Measurements from ENCODE around the gene CRABP1. TPM values are rescaled to one million over a fixed set of nuclear protein-coding genes. Genes with fewer than 3 reads are reported as not detected.

CRABP1 gene
- total RNA-seq, 2 donors from 2014 or later, result 103 TPM

DNA sequence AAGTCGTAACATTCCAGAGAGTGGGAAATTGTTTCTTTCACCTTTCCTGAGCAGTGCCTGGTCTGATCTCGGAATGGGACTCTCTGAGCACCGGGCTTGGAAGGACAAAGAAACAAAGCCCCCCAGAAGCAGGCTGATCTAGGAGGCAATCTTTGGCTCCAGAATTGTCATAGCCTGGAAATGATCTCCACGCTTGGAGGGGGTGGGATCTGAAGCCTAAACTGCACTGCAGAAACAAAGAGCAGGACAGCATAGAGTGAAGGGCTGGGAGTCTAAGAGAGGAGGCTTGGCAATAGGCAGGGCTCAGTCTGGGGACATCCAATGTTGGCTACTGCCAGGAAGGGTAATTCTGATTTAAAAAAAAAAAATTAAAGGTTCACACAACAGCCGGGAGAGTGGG, 1.9 kb downstream of the CRABP1 start:
- peak overlapping the region; percentile 74 for H3K27ac ChIP-seq (ENCODE audit: low read depth, low read length)

DNA sequence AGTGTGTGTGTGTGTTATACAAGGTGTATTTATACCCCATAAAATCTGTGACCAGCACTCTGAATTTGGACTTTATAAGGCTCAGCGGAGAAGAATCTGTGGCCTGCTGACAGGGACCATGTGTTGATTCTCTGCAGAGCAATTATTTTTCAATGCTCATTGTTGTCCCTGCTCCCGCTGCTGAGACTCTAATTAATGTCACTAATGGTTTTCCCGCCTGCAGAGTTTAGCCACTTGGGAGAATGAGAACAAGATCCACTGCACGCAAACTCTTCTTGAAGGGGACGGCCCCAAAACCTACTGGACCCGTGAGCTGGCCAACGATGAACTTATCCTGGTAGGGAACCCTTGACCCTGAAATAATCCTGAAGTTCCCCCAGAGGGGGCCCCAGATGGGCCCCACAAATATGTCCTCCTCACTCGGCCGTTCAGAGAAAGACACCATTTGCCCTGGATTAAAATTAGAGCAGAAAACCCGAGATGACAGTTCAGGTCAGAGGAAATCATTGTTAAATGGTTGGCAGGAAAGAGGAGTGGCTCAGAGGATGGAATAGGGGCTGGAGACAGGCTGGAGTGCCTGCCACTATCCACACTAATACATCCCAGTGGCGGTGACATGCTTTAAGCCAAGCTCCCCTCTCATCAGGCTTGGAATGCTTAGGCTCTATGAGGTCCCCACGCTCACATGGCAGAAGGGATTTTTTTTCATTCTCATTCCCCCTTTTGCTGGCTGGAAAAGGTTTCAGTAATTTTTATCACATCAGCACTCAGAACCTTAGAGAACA, 3.3 kb downstream of the CRABP1 start:
- Mint-ChIP-seq H3K9me3 (no peaks in the 10 kb centered on the region), H3K4me1 (peaks cover 22% of the 10 kb centered on the region)

More for the DNA sequence above, 1.9 kb downstream of the CRABP1 start:
- no peak overlapping the region for H3K27ac Mint-ChIP-seq
- WGBS, 2 experiments (ENCODE audit: insufficient coverage in 1 of 2, insufficient read length in 1 of 2), result 57 to 75% methylated on average over 4 of the region's 5 CpGs
- H3K4me1 Mint-ChIP-seq, result peaks cover 7% of the 10 kb centered on the region
- Histone ChIP-seq H3K4me3 (ENCODE audit: low read length) (peak overlapping the region; percentile 79), H3K27me3 (ENCODE audit: control insufficient read depth, insufficient read depth, low read length, poor library complexity, severe bottlenecking) (peaks cover 68% of the 10 kb centered on the region), H3K4me1 (ENCODE audit: control insufficient read depth, insufficient read depth, low read length) (peaks cover under 1% of the 10 kb centered on the region), H3K36me3 (ENCODE audit: control insufficient read depth, insufficient read depth, low read length) (no peaks in the 10 kb centered on the region), H3K9ac (ENCODE audit: extremely low read depth, low read length, poor library complexity, severe bottlenecking) (no peak overlapping the region), H3K9me3 (ENCODE audit: control insufficient read depth, low read length) (no peaks in the 10 kb centered on the region)
- TF ChIP-seq, protein P1, sequence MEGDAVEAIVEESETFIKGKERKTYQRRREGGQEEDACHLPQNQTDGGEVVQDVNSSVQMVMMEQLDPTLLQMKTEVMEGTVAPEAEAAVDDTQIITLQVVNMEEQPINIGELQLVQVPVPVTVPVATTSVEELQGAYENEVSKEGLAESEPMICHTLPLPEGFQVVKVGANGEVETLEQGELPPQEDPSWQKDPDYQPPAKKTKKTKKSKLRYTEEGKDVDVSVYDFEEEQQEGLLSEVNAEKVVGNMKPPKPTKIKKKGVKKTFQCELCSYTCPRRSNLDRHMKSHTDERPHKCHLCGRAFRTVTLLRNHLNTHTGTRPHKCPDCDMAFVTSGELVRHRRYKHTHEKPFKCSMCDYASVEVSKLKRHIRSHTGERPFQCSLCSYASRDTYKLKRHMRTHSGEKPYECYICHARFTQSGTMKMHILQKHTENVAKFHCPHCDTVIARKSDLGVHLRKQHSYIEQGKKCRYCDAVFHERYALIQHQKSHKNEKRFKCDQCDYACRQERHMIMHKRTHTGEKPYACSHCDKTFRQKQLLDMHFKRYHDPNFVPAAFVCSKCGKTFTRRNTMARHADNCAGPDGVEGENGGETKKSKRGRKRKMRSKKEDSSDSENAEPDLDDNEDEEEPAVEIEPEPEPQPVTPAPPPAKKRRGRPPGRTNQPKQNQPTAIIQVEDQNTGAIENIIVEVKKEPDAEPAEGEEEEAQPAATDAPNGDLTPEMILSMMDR (conservative IDR thresholded peaks at IDR 0.05), result no peak
- H3K9me3 Mint-ChIP-seq, result no peaks in the 10 kb centered on the region
- H3K27me3 Mint-ChIP-seq (ENCODE audit: insufficient read depth), result peaks cover 55% of the 10 kb centered on the region
- no peak for DNase-seq
- peak overlapping the region; percentile 60 for H3K4me3 Mint-ChIP-seq
- H3K36me3 Mint-ChIP-seq (ENCODE audit: low read depth), result peaks cover 2% of the 10 kb centered on the region

DNA sequence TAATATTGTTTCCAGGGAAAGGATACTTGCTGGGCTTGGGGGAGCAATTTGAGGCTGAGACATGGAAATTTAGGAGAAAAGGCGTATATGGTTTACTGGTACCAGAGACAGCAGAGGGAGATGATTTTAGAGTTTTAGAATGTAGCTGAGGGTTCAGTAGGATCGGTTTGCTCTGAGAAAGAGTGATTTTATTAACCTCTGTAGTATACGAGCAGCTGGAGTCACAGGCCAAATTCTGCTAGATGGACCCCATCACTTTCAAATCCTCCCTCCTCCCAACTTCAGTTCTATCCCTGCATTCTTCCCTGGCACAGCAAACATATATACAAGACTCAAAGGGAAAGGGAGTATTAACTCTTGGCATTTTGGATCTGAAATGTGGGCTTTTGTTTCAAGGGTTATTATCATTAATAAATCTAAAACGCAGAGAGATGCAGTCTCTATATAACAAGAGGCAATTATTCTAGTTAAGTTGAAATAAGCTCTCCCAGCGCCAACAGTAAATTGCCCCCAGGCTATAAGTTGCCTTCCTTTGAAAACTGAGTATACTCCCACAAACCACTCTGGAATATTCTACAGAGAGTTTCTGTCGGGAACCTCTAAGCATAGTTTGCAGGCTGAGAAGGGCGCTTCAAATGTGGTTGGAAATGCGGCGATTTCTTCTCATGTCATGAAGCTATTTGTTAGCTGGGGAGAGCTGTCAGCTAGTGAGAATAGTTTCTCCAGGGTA, 5.4 kb downstream of the CRABP1 start:
- Histone ChIP-seq H3K4me1 (ENCODE audit: control insufficient read depth, insufficient read depth, low read length) (peaks cover 11% of the 10 kb centered on the region), H3K27me3 (ENCODE audit: control insufficient read depth, insufficient read depth, low read length, poor library complexity, severe bottlenecking) (peaks cover 37% of the 10 kb centered on the region), H3K4me3 (ENCODE audit: low read length) (no peak overlapping the region), H3K9ac (ENCODE audit: extremely low read depth, low read length, poor library complexity, severe bottlenecking) (no peak overlapping the region), H3K27ac (ENCODE audit: low read depth, low read length) (peak overlapping the region; percentile 59), H3K36me3 (ENCODE audit: control insufficient read depth, insufficient read depth, low read length) (no peaks in the 10 kb centered on the region), H3K9me3 (ENCODE audit: control insufficient read depth, low read length) (peaks cover 9% of the 10 kb centered on the region)
- no peak for DNase-seq
- peaks cover 2% of the 10 kb centered on the region for H3K36me3 Mint-ChIP-seq (ENCODE audit: low read depth)
- H3K4me3 Mint-ChIP-seq, result no peak overlapping the region
- H3K4me1 Mint-ChIP-seq, result peaks cover 22% of the 10 kb centered on the region
- H3K27ac Mint-ChIP-seq, result no peak overlapping the region
- 92 to 97% methylated on average over 5 to 9 of the region's 9 CpGs for WGBS, 2 experiments (ENCODE audit: insufficient coverage in 1 of 2, insufficient read length in 1 of 2)
- peaks cover 3% of the 10 kb centered on the region for H3K9me3 Mint-ChIP-seq
- H3K27me3 Mint-ChIP-seq (ENCODE audit: insufficient read depth), result peaks cover 30% of the 10 kb centered on the region
- TF ChIP-seq, protein P1 (conservative IDR thresholded peaks at IDR 0.05), result no peak

More for the DNA sequence above, 3.3 kb downstream of the CRABP1 start:
- TF ChIP-seq, protein P1 (conservative IDR thresholded peaks at IDR 0.05), result no peak
- H3K27me3 ChIP-seq (ENCODE audit: control insufficient read depth, insufficient read depth, low read length, poor library complexity, severe bottlenecking), result peaks cover 57% of the 10 kb centered on the region
- H3K4me3 ChIP-seq (ENCODE audit: low read length), result no peak overlapping the region
- Mint-ChIP-seq H3K27me3 (ENCODE audit: insufficient read depth) (peaks cover 45% of the 10 kb centered on the region), H3K36me3 (ENCODE audit: low read depth) (peaks cover 2% of the 10 kb centered on the region), H3K27ac (no peak overlapping the region), H3K4me3 (no peak overlapping the region)
- peak overlapping the region; percentile 67 for H3K27ac ChIP-seq (ENCODE audit: low read depth, low read length)
- no peak for DNase-seq
- no peak overlapping the region for H3K9ac ChIP-seq (ENCODE audit: extremely low read depth, low read length, poor library complexity, severe bottlenecking)
- H3K9me3 ChIP-seq (ENCODE audit: control insufficient read depth, low read length), result no peaks in the 10 kb centered on the region
- H3K36me3 ChIP-seq (ENCODE audit: control insufficient read depth, insufficient read depth, low read length), result no peaks in the 10 kb centered on the region
- 79 to 85% methylated on average over 8 to 12 of the region's 12 CpGs for WGBS, 2 experiments (ENCODE audit: insufficient coverage in 1 of 2, insufficient read length in 1 of 2)
- H3K4me1 ChIP-seq (ENCODE audit: control insufficient read depth, insufficient read depth, low read length), result peaks cover 11% of the 10 kb centered on the region
